Urinary bladder (tissue), 4 donors: ENCODE measurements around the gene DPEP3. TPM values are rescaled to one million over a fixed set of nuclear protein-coding genes. Genes with fewer than 3 reads are reported as not detected.

Experiments used
- DNase-seq: peaks from one replicate; pipeline ENCODE4 v3.0.0-alpha.2; 2015; ENCODE audit errors: extremely low spot score
- H3K27ac ChIP-seq: one replicate; pipeline ENCODE4 v1.5.1; 2013; ENCODE audit warnings: low read depth, mild to moderate bottlenecking, moderate library complexity
- H3K36me3 ChIP-seq: one replicate; pipeline ENCODE4 v1.6.1; 2013; ENCODE audit warnings: mild to moderate bottlenecking, moderate library complexity; ENCODE audit not compliant: insufficient read depth
- H3K4me1 ChIP-seq: one replicate; pipeline ENCODE4 v1.6.1; 2013; ENCODE audit warnings: mild to moderate bottlenecking, moderate library complexity; ENCODE audit not compliant: insufficient read depth
- H3K4me3 ChIP-seq: one replicate; pipeline ENCODE4 v1.5.1; 2013; ENCODE audit warnings: low read depth, low read length
- WGBS: extraction: QIAGEN DNeasy Blood & Tissue Kit; methylation state at CpG from one replicate; pipeline ENCODE4 v1.1.7; 2013; 5-methylcytosine and 5-hydroxymethylcytosine counted together
- polyA plus RNA-seq: library from polyadenylated mRNA; stranded (reverse); fragments of 200-250 nt; gene quantifications from one replicate; pipeline ENCODE4 v1.2.3, GENCODE V29; 2013
- small RNA-seq: library from RNA; depleted of rRNA; stranded (forward); fragments of <200 nt; gene quantifications from one replicate; pipeline ENCODE3, GENCODE V24; 2014
- total RNA-seq: library from RNA; depleted of rRNA; stranded (reverse); fragments of >200 nt; gene quantifications from one replicate; pipeline ENCODE4 v1.2.3, GENCODE V29; 2014
- donor health status: healthy with polysubstance abuse.
- donor health status: healthy.

Gene DPEP3
- total and polyA plus RNA-seq, 2 donors, result 0.09 TPM; not detected in 1

DNA sequence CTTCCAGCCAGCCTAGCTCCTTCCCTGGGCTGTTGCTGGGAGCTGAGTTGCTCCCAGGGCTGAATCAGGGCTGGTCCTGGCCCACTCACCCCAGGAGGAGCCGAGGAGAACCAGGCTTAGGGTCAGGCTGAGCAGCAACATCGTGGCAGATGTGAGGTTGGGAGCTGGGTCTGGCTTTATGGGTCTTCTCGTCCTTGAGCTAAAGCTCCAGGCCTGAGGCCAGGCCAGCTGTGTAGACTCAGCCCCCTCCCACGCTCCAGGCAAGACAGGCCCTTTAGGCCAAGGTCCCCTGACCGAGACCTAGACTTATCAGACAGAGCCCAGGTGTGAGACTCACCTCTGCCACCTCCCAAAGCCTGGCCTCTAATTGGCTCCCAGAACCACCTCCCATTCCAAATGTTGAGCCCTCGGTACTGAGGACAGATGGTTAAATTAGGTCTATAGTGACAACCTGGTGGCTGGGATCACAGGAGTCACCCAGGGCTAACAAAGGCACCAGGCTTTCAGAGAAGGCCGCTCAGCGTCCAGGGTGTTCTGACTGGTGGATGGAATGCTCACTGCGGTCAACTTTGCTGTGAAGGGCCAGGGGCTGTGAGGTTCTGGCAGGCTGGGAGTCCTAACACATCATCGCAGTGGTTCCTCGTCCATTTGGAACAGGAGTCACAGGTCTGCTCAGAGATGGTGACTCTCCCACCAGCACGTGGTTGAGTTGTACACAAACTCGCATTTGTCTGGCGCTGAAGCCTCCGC is 48.4 kb downstream of the DPEP3 start, which contains the start of gene CTRL:
TSS of gene CTRL (minus strand) at position 151 of the 750 bp plus-strand sequence. CDS start at position 141, 10 bp downstream.
- Histone ChIP-seq H3K36me3 (no peaks in the 10 kb centered on the region), H3K4me1 (no peaks in the 10 kb centered on the region), H3K4me3 (no peak within 1 kb of the TSS), H3K27ac (no peak within 1 kb of the TSS)
- 84% methylated on average over 15 of the region's 15 CpGs for WGBS
- no peak for DNase-seq

DNA sequence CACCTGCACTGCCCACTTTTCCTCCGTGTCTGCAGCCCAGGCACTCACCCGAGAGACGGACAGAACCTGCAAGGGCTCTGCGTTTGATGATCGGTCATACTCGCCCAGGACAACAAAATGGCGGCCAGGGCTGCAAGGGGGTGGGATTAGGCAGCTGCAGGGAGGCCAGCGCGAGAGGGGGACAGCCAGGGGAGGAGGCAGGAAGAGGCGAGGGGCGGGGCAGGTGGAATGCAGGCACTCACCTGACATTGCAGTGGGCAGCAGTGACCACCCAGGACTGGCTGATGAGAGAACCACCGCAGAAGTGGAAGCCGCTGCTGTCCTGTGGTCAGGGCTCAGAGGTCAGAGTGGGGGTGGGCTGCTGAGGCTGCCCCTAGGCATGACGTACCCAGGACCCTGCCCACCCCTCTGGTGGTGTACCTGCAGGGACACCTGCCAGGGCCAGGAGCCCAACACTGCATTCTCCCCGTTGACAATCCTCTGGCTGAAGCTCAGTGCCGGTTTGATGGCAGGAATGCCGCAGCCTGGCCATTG is 49.6 kb downstream of the DPEP3 start:
- Histone ChIP-seq H3K4me1 (no peaks in the 10 kb centered on the region), H3K4me3 (no peak overlapping the region)

DNA sequence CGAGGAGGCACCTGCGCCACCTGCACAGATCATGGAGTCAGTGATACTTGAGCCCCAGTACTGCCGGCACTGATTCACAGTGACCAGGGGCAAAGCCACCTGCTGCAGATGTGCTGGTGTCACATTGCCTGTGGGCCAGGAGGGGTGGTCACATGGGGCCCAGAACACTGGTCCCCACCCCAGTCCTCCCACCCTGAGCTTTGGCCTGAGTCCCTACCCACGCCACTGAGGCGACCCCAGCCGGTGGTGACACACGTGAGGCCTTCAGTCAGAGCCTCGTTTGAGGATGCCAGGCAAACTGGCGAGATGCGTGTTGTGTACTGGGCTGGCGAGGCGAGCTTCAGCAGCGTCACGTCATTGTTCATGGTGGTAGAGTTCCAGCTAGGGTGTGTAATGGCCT is 50.1 kb downstream of the DPEP3 start:
- Histone ChIP-seq H3K36me3 (no peaks in the 10 kb centered on the region), H3K4me1 (no peaks in the 10 kb centered on the region), H3K4me3 (no peak overlapping the region), H3K27ac (no peak overlapping the region)
- no peak for DNase-seq
- 93% methylated on average over 14 of the region's 14 CpGs for WGBS

More for the DNA sequence above, 49.6 kb downstream of the DPEP3 start:
- Histone ChIP-seq H3K27ac (no peak overlapping the region), H3K36me3 (no peaks in the 10 kb centered on the region)
- WGBS, result 90% methylated on average over 17 of the region's 17 CpGs
- no peak for DNase-seq

DNA sequence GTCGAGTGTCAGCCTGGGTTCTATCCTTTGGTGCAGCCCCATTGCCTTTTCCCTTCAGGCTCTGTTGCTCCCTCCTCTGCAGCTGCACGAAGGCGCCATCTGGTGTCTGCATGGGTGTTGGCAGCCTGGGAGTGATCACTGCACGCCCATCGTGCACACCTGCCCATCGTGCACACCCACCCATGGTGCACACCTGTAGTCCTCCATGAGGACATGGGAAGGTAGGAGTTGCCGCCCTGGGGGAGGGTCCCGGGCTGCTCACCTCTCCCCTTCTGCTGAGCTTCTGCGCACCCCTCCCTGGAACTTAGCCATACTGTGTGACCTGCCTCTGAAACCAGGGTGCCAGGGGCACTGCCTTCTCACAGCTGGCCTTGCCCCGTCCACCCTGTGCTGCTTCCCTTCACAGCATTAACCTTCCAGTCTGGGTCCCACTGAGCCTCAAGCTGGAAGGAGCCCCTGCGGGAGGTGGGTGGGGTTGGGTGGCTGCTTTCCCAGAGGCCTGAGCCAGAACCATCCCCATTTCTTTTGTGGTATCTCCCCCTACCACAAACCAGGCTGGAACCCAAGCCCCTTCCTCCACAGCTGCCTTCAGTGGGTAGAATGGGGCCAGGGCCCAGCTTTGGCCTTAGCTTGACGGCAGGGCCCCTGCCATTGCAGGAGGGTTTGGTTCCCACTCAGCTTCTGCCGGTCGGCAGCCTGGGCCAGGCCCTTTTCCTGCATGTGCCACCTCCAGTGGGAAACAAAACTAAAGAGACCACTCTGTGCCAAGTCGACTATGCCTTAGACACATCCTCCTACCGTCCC is 51.5 kb downstream of the DPEP3 start:
- no peaks in the 10 kb centered on the region for H3K36me3 ChIP-seq

DNA sequence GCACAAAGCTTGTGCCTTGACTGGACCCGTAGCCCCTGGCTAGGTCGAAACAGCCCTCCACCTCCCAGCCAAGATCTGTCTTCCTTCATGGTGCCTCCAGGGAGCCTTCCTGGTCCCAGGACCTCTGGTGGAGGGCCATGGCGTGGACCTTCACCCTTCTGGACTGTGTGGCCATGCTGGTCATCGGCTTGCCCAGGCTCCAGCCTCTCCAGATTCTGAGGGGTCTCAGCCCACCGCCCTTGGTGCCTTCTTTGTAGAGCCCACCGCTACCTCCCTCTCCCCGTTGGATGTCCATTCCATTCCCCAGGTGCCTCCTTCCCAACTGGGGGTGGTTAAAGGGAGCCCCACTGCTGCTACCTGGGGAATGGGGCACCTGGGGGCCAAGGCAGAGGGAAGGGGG is 52.2 kb downstream of the DPEP3 start:
- Histone ChIP-seq H3K4me1 (no peaks in the 10 kb centered on the region), H3K36me3 (no peaks in the 10 kb centered on the region), H3K27ac (no peak overlapping the region), H3K4me3 (no peak overlapping the region)
- DNase-seq, result no peak
- WGBS, result 91% methylated on average over 7 of the region's 7 CpGs

More for the DNA sequence above, 51.5 kb downstream of the DPEP3 start:
- H3K27ac ChIP-seq, result no peak overlapping the region
- WGBS, result 51% methylated on average over 16 of the region's 16 CpGs
- DNase-seq, result no peak
- H3K4me1 ChIP-seq, result no peaks in the 10 kb centered on the region
- H3K4me3 ChIP-seq, result no peak overlapping the region

DNA sequence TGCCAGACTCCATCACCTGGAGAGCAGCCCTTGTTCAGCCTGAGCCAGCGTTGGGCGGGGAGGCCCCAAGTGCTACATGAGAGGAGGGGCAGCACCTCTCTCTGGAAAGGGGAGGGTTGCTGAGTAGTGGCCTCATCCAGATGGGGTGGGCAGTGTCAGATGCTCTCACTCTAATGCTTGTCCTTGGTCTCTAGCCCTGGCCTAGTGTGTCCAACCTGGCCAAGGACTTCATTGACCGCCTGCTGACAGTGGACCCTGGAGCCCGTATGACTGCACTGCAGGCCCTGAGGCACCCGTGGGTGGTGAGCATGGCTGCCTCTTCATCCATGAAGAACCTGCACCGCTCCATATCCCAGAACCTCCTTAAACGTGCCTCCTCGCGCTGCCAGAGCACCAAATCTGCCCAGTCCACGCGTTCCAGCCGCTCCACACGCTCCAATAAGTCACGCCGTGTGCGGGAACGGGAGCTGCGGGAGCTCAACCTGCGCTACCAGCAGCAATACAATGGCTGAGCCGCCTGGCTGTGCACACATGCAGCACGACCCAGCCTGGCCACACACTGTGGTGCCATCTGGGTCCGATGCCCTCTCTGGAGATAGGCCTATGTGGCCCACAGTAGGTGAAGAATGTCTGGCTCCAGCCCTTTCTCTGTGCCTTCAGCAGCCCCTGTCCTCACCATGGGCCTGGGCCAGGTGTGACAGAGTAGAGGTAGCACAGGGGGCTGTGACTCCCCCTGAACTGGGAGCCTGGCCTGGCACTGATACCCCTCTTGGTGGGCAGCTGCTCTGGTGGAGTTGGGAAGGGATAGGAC is 53.0 kb downstream of the DPEP3 start:
- DNase-seq, result no peak
- WGBS, result 92% methylated on average over 22 of the region's 22 CpGs
- H3K36me3 ChIP-seq, result no peaks in the 10 kb centered on the region
- H3K27ac ChIP-seq, result no peak overlapping the region
- no peaks in the 10 kb centered on the region for H3K4me1 ChIP-seq
- H3K4me3 ChIP-seq, result no peak overlapping the region

DNA sequence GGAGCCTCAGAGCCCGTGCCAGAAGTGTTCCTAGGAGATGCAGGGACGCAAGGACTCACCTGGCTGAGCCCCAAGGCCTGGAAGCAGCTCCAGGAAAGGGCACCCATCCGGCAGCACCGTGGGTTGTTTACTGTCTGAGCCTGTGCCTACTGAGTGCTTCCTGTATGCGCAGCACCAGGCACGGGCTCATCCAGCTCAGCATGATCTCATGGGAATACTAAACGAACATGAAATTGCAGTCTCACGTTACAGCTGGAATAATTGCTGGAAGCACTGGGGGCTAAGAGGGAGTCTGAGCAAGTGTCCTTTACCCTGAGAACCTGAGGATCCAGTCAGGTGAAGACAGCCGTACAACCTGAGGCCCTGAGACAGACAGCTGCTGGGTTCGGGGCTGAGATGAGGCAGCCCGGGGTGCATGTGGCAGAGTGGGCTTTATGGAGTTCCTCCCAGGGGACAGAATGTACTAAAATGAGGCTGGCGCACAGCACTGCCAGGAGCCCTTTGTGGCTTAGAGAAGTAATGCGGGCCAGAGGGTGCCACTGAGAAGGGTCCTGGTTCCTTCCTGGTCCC is 54.0 kb downstream of the DPEP3 start:
- H3K4me3 ChIP-seq, result no peak overlapping the region
- no peaks in the 10 kb centered on the region for H3K36me3 ChIP-seq
- WGBS, result 64% methylated on average over 13 of the region's 13 CpGs
- H3K4me1 ChIP-seq, result no peaks in the 10 kb centered on the region
- DNase-seq, result no peak
- H3K27ac ChIP-seq, result no peak overlapping the region

Small RNA genes within 50 kb of the gene (small RNA-seq; reads per million reads assigned to genes)
- not detected for gene RNU6-359P

Other genes with a start within 250 kb of the DPEP3 start
- gene RANBP10, start 173.9 kb downstream of the DPEP3 start, total RNA-seq, result 6.0 TPM
- 14.1 TPM for gene RANBP10, start 173.9 kb downstream of the DPEP3 start, polyA plus RNA-seq
- 1.2 TPM for gene TSNAXIP1, start 173.6 kb downstream of the DPEP3 start, total RNA-seq
- gene TSNAXIP1, start 173.6 kb downstream of the DPEP3 start, polyA plus RNA-seq, result 2.0 TPM
- 27.2 TPM for gene THAP11, start 138.2 kb downstream of the DPEP3 start, total RNA-seq
- gene THAP11, start 138.2 kb downstream of the DPEP3 start, polyA plus RNA-seq, result 42.2 TPM
- 70.6 TPM for gene NUTF2, start 133.6 kb downstream of the DPEP3 start, total RNA-seq
- 117 TPM for gene NUTF2, start 133.6 kb downstream of the DPEP3 start, polyA plus RNA-seq
- 16.5 TPM for gene CENPT, start 132.8 kb downstream of the DPEP3 start, total RNA-seq
- gene CENPT, start 132.8 kb downstream of the DPEP3 start, polyA plus RNA-seq, result 49.4 TPM
- 31.8 TPM for gene EDC4, start 107.4 kb downstream of the DPEP3 start, total RNA-seq
- 43.2 TPM for gene EDC4, start 107.4 kb downstream of the DPEP3 start, polyA plus RNA-seq
- not detected for gene NRN1L, start 95.6 kb downstream of the DPEP3 start, total RNA-seq
- 1.9 TPM for gene NRN1L, start 95.6 kb downstream of the DPEP3 start, polyA plus RNA-seq
- 9.9 TPM for gene PSKH1, start 87.2 kb downstream of the DPEP3 start, total RNA-seq
- 39.0 TPM for gene PSKH1, start 87.2 kb downstream of the DPEP3 start, polyA plus RNA-seq
- gene CTRL, start 48.6 kb downstream of the DPEP3 start, total RNA-seq, result not detected
- 0.91 TPM for gene CTRL, start 48.6 kb downstream of the DPEP3 start, polyA plus RNA-seq
- 26.1 TPM for gene PSMB10, start 43.6 kb downstream of the DPEP3 start, total RNA-seq
- gene PSMB10, start 43.6 kb downstream of the DPEP3 start, polyA plus RNA-seq, result 74.1 TPM
- 10.2 TPM for gene LCAT, start 36.4 kb downstream of the DPEP3 start, total RNA-seq
- 18.5 TPM for gene LCAT, start 36.4 kb downstream of the DPEP3 start, polyA plus RNA-seq
- 50.7 TPM for gene SLC12A4, start 11.9 kb downstream of the DPEP3 start, total RNA-seq
- 42.4 TPM for gene SLC12A4, start 11.9 kb downstream of the DPEP3 start, polyA plus RNA-seq
- gene DPEP2, start 19.0 kb upstream of the DPEP3 start, total RNA-seq, result 2.3 TPM
- 2.5 TPM for gene DPEP2, start 19.0 kb upstream of the DPEP3 start, polyA plus RNA-seq
- not detected for gene DPEP2NB, start 35.4 kb upstream of the DPEP3 start, total RNA-seq
- gene DPEP2NB, start 35.4 kb upstream of the DPEP3 start, polyA plus RNA-seq, result not detected
- 6.4 TPM for gene DDX28, start 42.7 kb upstream of the DPEP3 start, total RNA-seq
- gene DDX28, start 42.7 kb upstream of the DPEP3 start, polyA plus RNA-seq, result 11.5 TPM
- 14.7 TPM for gene DUS2, start 42.8 kb upstream of the DPEP3 start, total RNA-seq
- 8.5 TPM for gene DUS2, start 42.8 kb upstream of the DPEP3 start, polyA plus RNA-seq
- gene NFATC3, start 104.9 kb upstream of the DPEP3 start, total RNA-seq, result 27.1 TPM
- gene NFATC3, start 104.9 kb upstream of the DPEP3 start, polyA plus RNA-seq, result 20.2 TPM